Activated CD8-positive, alpha-beta memory T cell treated with anti-CD3 and anti-CD28 coated beads, Interleukin-2, amount 50 U/mL, for 24 hours (primary cell): ENCODE results near the gene BUD23.
A peak's percentile ranks its signal among the peaks of the same experiment; 100 is the strongest.
"Not testable (repeated sequence)": the region's sequence is repeated elsewhere in the genome, so short reads cannot be mapped to it uniquely, and the experiment has no call there.

Experiments used
- DNase-seq: peaks from one replicate; pipeline ENCODE4 v3.0.0-alpha.2; 2020; ENCODE audit errors: extremely low read depth

BUD23 gene, protein sequence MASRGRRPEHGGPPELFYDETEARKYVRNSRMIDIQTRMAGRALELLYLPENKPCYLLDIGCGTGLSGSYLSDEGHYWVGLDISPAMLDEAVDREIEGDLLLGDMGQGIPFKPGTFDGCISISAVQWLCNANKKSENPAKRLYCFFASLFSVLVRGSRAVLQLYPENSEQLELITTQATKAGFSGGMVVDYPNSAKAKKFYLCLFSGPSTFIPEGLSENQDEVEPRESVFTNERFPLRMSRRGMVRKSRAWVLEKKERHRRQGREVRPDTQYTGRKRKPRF

DNA sequence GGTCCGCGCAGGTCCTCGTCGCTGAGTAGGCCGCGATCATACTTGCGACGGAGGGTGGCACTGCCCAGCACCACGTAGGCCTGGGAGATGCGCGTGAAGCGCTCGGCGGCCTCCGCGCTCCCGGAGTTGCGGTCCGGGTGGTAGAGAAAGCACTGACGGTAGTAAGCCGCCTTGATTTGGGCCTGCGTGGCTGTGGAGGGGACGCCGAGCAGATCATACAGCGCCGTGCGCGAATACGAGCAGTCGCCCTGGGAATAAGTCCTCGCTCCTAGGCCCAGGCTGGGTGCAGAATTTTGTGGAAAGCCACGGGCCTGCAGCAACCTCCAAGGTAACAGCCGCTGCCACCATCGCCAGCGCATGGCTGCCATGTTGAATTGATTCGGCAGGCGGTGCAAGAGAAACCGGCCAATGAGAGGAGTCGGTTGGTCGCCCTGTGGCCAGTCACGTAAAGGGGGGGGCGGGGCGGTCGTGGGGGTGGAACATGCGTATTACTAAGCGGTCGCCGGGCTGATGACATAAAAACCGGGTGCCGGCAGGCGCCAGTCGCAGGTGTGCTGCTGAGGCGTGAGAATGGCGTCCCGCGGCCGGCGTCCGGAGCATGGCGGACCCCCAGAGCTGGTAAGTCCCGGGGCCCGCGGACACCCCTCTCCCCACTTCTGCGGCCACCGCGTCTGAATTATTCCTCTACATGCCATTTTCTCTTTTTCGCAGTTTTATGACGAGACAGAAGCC, at the start of gene BUD23, which contains the start of gene DNAJC30:
TSS of gene BUD23 (plus strand) at position 542 of the 732 bp plus-strand sequence. CDS start at position 571, 29 bp downstream.
TSS of gene DNAJC30 (minus strand) at position 398 of the 732 bp plus-strand sequence. CDS start at position 368, 30 bp downstream.
- DNase-seq, result peak; percentile 92

DNA sequence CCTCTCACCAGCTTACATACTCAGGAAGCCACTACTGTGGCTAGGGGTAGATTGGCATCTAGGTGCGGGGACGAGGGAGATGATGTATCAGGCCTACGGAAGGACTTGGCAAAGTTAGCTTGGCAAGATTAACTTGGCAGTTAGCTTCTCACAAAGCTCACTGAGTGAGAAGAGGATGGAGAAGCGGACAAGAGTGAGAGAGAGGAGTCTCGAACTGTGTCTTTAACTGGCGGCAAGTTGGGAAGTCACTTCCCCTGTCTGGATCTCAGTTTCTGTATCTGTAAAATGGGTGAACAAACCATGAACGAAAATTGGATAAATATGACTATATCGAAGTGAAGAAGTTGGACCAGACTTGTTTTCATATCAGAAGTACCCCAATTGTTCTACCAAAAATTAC, 49.6 kb upstream of the BUD23 start:
- no peak for DNase-seq

DNA sequence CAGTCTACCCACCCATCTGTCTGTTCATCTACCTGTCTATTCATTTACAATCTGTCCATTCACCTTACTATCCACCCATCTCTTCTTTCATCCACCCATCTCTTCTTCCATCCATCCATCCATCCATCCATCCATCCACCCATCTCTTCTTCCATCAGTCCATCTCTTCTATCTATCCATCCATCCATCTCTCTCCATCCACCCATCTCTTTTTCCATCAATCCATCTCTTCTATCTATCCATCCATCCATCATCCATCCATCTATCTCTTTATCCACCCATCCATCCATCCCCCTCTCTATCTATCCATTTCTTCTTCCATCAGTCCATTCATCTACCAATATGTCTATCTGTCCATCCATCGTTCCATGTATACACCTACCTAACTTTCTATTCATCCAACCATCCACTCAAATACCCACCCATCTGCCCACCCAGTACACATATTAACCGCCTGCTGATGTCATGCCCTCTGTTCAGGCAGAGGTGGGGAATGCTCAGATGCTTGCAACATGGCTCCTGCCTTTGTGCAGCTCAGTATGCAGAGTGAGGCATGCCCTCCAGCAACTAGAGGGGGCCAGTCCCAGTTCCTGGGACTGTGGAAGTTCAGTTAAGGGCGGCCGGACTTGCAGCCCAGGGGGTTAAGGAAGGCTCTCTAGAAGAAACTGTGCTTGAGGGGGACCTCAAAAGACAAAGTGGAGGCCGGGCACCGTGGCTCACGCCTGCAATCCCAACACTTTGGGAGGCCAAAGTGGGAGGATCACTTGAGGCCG, 47.8 kb upstream of the BUD23 start:
- no peak for DNase-seq

DNA sequence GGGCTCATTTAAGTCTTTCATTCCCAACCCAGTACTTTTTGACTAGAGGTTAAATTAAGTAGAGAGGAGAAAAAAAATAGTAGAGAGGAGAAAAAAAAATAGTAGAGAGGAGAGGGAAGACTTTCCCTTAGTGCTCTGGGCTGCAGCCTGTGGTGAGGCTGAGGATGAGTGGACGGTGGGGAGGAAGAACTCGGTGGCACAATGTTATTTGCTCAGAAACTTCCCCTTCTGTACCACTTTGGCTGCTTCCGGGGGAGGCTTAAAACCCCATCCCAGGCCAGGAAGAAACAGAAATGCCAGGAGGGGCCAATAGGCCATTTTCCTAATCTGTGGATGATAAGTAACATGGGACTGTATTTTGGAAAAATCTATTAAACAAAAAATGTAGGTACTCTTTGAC, 44.5 kb upstream of the BUD23 start:
- no peak for DNase-seq

DNA sequence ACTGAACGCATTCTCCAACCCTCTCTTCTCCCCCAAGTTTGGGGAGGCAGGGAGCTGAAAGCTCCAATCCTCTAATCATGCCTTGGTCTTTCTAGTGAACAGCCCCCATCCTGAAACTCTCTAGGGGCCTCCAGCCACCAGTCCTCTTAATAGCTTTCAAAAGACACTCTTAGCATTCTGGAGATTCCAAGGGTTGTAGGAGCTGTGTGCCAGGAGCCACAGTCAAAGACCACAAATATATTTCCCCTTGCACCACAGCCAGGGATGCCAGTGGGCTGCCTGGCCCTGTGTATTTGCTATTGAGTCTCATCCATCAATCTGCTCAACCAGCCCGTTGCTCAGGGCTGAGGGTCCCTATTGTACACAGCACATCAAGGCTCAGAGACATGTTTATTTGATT, 40.6 kb upstream of the BUD23 start:
- DNase-seq, result no peak

DNA sequence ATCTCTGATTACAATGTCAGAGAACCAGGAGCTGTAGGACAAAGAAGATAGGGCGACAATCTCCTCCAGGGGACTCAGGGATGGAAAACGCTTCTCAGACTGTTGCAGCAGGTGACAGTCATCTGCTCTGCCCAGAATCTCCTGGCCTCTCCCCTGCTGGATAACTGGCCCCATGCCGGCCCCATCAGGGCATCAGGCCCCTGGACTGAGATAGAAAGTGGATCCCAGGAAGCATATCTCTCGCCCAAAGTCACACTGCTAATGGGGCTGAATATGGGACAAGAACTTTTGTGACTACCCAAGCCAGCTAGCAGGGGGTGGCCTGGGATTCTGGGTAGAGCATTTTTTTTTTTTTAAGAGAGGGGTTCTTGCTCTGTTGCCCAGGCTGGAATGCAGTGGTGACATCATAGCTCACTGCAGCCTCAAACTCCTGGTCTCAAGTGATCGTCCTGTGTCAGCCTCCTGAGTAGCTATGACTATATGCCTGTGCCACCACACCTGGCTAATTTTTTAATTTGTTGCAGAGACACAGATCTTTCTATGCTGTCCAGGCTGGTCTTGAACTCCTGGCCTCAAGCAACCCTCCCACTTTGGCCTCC, 38.6 kb upstream of the BUD23 start:
- no peak for DNase-seq

DNA sequence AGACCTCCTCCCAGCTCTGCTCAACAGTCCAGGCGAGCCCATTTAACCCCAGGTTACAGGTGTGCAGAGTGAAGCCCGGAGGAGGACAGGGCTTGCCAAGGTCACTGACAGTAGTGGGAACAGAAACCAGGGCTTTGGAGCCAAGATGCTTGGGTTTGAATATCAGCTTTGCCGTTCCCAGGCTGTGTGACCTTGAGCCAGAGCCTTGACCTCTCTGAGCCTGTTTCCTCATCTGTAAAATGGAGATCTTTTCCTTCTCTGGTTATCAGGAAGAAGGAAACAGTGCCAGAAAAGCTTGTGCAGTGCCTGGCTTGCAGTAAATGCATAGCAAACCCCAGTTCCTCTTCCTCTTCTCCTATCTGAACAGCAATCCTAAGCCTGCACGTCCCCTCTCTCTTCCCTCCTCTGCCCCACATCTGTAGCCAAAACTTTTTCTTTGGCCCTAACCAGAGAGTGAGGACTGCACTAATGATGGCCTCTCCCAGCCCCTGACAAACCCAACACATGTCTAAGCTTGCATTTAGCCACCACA, 37.7 kb upstream of the BUD23 start:
- no peak for DNase-seq

DNA sequence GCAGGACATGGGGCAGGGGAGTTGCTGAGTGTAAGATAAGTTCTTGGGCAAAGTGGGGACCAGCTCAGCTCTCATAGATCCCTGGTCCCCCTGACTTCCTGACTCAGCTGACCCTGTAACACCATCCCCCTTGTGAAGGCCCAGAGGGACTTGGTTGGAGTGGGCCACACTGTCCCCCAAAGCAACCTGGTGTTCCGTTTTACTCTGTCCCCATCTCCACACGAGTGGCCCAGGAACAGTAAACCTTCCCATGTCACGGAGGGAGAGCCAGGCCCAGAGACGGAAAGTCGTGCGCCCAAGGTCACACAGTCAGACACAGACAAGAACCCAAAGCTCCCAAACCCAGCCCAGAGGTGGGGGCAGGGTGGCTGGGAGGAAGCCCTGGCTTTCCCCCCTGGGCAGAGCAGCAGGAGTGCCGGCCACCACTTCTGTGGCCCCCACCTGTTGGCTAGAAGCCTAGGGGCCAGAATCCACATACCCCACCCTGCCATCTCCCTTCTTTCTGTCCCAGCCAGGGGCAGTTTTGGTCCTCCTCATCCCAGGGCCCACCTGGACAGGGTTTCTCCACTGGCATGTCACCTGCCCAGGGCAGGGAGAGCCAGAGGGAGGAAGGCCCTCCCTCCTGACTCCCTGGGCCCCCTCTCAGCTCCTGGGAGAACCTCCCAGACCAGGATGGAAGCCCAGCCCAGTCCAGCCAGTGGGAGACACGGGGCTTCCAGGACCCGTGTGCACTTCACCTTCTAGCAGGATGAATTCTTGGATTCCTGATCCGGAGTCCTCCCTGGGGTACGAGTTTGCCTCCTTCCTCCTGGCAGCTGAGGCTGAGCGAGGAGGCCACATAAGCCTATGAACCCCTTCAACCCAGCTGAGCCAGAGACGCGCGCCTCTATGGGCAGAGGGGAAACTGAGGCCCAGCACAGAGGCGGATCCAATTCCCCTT, 36.3 kb upstream of the BUD23 start:
- DNase-seq, result no peak

DNA sequence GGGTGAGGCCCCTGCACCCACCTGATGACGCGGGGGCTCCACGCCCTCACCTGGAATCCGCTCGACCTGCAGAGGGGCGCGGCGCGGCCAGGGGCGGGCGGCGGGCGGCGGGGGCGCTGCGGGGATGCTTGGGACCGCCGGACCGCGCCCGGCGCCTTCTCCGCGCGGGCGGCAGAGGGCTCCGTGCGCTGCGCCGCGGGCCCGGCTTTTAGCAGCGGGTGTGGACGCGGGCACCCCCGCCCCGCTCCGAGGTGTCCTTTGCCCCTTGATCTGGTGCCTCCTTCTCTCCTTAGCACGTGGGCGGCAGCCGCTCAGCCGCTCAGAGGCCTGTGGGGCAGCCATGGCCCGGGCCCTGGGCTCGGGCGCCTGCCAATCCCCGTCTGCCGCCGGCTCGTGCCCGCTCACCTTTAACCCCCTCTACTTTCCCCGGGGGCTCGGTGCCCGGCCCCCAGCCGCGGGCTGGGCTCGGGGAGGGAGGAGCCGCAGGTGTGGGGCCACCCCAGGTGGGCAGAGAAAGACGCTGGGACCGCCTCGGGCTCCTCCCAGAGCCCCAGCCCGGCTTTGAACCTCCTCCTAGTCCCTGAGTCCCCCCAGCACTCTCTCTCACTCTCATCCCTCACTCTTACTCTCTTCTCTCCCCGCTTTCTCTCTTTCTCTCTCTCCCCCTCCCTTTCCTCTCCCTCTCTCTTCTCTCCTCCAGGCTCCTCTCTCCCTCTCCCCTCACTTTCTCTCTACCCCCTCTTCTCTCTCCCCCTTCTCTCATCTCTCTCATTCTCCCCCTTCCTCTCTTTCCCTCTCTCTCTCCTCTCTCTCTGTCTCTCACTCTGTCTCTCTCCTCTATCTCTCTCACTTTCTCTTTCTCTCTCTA, 35.4 kb upstream of the BUD23 start:
- no peak for DNase-seq

DNA sequence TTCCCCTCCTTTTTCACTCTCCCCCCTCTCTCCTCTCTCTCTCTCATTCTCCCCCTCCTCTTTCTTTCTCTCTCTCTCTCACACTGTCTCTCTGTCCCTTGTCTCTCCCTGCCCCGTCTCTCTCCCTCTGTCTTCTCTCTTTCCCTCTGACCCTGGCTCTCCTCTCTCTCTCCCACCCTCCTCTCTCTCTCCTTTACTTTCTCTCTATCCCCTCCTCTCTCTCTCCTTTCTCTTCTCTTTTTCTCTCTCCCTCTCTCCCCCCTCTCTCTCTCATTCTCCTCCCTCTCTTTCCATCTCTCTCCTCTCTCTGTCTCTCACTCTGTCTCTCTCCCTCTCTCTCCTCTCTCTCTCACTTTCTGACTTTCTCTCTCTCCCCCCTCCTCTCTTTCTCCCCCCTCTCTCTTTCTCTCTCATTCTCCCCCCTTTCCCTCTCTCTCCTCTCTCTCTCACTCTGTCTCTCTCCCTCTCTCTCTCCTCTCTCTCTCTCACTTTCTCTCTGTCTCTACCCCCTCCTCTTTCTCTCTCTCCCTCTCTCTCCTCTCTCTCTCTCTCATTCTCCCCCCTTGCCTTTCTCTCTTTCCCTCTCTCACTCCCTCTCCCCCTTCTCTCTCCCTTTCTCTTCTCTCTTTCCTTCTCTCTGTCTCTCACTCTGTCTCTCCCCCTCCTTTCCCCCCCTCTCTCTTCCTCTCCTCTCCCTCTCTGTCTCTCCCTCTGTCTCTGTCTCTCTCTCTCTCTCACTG, 34.6 kb upstream of the BUD23 start:
- DNase-seq, result no peak

DNA sequence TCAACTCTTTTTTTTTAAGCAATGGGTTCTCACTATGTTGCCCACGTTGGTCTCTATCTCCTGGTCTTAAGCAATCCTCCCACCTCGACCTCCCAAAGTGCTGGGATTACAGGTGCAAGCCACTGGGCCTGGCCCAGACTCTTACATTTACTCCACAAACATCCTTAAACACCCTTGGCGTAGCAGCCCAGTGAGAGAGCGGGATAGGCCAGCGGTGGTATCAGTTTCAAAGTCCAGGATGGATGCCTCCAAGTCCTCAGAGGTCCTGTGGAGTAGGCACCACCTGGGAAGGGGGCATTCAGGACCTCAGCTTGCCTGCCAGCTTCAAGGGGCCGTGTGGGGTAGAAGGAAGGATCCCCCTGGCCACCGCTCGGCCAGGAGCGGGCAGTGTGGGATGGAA, 33.8 kb upstream of the BUD23 start:
- DNase-seq, result no peak

DNA sequence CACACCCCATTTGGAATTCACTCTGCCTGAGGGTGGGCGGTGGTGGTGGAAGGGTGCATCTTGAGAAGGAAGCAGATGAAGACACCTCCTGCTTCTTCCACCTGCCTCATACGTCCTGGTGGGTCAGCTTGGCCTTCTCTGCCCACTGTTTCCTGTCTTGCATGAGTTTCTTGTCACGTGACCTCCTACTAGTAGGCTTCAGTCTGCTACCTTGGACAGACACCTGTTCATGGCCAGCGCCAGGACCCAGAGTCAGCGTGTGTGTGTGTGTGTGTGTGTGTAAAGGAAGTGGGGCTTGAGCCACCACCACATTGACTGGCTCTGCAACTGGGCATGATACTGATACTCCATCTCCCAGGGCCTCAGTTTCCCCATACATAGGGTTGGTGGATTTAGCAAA, 32.9 kb upstream of the BUD23 start:
- DNase-seq, result no peak

DNA sequence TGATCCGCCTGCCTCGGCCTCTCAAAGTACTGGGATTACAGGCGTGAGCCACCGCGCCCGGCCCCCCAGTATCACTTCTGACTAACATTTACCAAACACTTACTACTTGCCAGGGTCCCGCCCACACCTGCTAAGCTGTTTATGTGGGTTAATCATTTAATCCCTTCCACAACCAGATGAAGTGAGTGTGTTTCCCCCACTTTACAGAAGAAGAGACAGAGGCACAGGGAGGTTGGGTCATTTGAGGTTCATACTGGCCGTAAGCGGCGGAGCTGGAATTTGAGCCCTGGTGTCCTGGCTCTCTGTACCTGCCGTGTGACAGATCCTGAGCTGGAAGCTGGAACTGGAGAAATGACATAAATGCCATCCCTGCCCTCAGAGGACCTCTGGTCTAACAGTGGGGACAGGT, 30.9 kb upstream of the BUD23 start:
- DNase-seq, result no peak

DNA sequence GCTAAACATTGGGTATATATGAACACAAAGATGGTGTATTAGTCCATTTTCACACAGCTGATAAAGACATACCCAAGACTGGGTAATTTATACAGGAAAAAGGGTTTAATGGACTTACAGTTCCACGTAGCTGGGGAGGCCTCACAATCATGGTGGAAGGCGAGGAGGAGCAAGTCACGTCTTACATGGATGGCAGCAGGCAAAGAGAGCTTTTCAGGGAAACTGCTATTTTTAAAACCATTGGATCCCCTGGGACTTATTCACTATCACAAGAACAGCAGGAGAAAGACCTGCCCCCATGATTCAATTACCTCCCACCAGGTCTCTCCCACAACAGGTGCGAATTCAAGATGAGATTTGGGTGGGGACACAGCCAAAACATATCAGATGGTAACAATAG, 28.1 kb upstream of the BUD23 start:
- DNase-seq, result not testable (repeated sequence)

DNA sequence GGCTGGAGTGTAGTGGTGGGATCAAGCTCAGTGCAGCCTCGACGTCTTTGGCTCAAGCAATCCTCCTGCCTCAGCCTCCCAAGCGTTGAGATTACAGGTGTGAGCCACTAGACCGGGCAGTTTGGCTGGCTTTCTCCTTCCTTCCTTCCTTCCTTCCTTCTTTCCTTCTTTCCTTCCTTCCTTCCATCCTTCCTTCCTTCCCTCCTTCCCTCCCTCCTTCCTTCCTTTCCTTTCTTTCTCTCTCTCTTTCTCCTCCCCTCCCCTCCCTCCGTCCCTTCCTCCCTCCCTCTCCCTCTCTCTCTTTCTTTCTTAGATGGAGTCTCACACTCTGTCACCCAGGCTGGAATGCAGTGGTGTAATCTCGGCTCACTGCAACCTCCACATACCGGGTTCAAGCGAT, 23.4 kb upstream of the BUD23 start:
- DNase-seq, result no peak

DNA sequence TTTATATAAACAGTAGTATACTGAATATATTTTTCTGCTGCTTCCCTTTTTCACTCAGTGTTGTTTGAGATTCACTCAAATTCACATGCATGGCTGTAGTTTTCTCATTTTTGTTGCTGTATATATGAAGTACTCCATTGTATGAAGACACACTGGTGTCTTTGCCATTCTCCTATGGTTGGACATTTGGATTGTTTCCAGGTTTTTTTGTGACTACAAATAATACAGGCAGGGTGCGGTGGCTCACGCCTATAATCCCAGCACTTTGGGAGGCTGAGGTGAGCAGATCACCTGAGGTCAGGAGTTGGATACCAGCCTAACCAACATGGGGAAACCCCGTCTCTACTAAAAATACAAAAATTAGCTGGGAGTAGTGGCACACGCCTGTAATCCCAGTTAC, 22.8 kb upstream of the BUD23 start:
- not testable (repeated sequence) for DNase-seq

DNA sequence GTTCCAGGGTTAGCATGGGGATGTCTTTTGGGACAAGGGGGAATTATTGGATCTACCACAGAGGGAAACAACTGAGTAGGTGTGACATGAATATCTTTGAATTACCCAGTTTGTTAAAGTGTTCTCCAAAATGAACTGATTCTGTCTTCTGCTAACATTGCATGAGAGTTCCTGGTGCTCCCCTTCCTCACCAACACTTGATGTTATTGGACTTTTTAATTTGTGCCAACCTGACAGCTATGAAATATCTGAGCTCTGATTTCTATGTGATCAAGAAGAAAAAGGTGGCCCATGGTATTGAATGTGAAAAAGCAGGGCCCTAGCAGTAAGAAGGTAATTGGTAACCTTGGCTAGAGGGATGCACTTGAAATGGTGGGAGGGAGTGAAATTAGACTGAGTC, 20.4 kb upstream of the BUD23 start:
- no peak for DNase-seq

DNA sequence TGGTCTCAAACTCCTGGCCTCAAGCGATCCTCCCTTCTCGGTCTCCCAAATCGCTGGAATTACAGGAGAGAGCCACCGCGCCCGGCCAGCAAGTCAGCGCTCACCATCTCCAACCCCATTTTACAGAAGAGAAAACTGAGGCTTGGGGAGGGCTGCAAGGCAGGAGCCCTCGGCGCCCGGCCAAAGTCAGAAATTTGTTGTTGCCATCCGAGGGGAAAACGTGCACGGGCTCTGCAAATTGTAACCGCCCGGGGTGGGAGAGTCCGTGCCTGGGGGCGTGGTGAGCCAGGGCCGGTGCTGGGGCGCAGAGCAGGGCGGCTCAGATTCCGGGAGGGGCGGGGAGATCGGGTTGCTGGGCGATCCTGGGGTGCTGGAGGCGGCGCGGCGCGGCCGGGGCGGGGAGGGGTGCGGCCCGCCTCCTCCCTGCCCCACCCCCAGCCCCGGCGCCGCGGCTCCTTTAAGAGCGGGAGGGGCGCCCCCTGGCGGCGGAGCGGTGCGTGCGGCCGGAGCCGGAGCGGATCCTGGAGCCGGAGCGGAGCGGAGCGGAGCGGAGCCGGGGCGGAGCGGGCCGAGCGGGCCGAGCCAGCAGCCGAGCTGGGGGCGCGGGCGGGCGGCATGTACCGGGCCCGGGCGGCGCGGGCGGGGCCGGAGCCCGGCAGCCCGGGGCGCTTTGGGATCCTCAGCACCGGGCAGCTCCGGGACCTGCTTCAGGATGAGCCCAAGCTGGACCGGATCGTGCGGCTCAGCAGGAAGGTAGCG, 15.9 kb upstream of the BUD23 start, which contains the start of gene VPS37D:
TSS of gene VPS37D (plus strand) at position 488 of the 759 bp plus-strand sequence. CDS start at position 616, 128 bp downstream.
- peak; percentile 70 for DNase-seq
